ENCODE measurements around the gene ADGRG6.

GRCh38 chr6:142280927-142281326, 20.9 kb upstream of the ADGRG6 start:
- TF ChIP-seq CTCF (IDR thresholded peaks at IDR 0.05 in 4 of 5, conservative IDR thresholded peaks at IDR 0.05 in 1 of 5) (no peak), POLR2A (IDR thresholded peaks at IDR 0.05) (no peak)
